ENCODE data around the gene GDF10.

Gene GDF10

DNA sequence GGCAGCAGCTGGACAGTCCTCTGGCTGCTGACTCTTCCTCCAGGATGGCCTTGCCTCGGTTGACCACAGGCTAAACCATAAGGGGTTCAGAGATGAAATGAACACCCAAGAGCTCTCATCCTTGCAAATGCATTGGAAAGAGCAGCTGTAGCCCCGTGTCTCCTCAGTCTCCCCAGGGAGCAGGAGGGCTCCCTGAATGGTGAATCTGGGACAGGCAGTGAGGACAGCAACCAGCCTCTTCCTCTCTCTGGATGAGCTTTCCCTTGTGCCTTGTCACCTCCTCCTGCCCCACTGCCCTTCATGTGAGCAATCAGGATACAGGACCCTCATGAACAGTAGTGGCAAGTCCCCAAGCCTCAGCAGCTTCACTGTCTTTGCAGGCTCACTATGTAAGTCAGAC lies 23.9 kb upstream of the GDF10 start:
- DNase-seq (ENCODE audit: low spot score): no peak

DNA sequence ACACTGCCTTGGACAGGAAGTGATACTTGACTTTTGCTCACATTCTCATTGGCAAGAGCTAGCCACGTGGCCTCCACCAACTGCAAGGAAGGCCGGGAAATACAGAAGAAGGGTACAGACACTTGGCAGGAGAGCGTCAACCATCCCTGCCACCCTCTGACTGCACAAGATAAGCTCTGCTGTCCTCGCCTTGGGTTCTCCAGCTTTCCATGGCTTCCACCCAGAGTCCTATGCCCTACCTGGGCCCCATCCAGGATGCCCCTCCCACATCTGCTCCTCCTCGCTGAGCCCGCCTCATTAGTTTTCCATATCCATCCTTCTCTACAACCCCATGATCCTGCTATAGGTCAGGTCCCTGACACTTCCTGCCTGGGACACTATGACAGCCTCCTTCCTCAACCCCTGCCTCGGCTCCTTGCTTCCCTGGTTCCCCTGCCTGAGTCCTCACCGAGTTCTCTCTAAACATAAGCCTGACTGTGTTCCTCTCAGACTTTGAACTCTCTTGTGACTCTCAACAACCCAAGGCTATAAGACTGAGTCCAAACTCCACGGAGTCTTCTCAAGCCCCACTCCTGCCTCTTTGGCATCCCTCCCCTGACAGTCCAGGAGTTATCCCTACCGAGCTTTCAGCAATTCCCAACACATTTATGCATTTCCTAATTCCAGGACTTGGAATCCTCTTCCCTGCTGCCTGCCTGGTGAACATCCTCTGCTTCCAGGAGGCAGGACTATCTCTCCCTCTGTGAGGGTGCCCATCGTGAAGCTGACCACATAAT lies 23.2 kb upstream of the GDF10 start:
- no peak for DNase-seq (ENCODE audit: low spot score)

DNA sequence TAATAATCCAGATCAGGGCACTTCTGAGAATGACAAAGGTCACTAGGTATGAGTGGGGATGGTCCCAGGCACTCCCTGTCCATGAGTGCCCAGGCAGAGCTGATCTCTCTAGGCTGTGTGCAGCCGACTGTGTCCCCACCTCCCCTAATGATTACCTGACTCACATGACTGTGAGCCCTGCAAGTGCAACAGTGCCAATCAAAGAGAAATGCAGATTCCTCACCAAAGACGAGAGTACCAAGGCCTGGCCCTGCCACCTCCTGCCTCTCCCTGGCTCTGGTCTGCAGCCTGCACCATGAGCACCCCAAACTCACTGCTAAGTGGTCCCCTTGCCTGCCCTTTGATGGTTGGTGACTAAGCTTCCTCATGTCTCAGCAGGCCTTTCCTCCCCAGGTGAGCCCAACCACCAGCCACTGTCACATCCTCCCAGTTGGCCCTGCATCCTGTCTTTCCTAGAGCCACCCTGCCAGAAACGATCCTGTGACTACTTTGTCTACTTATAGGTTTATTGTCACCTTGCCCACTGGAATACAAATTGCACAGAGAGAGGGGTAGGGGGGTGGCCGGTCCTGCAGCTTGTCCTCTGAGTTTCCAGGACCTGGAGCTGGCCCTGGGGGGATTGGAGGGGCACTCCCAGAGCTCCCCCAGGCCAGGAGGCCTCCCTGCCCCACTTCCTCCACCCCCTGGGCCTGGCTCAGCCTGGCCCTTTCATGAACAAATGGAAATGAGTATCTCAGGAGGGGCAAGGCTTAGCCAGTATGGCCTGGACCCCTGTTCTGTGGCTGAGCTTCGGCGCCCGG lies 22.4 kb upstream of the GDF10 start:
- no peak for DNase-seq (ENCODE audit: low spot score)

DNA sequence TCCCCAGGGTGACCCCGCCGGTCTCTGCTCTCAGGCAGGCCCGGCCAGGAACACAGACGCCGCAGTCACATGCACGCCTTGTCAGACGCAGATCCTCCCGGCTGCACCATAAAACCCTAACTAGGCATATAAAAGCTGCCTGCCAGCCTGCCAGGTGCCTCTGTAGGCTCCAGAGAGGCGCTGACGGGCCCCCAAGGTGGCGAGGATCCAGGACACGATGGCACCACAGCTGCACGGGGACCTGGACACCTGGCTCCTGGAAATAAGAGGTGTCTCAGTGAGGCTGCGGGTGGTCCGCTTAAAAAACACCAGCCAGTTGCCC lies 21.9 kb upstream of the GDF10 start:
- DNase-seq (ENCODE audit: low spot score): no peak

DNA sequence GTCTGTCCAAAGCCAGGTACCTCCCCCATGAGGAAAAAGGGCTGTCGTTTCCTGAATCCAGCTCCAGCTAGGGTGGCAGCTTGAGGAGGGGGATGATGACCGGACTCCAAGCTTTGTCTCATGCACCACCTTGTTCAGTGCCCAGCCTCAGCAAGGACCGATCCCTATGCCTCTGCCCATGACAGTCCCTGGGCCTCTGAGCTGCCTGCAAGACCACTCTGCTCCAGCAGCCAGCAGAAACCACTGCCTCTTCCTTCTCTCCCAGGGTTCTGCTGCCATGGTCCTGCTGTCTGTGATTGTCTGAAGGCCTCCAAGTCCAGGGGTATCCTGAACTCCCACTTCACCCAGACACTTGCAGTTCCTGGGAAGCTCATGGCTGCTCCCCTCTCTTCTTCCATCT lies 21.3 kb upstream of the GDF10 start:
- DNase-seq (ENCODE audit: low spot score): no peak

DNA sequence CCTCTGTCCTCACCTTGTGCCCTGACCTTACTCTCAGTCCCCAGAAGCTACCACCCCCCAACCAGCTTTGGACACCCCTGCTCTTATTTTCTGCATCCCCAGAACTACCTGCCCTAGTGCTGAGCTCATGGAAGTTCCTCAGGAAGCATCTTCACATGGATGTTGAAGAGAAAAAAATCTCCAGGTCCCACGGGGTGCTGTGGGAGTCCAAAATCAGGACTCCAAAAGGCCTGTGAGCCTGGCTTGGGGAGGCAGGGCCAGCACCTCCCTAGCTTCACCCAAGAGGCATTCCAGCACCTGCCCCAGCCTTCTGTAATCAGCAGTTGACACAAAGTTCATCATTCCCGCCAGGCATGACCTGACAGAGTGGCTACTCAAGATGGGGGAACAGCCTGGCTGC lies 20.7 kb upstream of the GDF10 start:
- no peak for DNase-seq (ENCODE audit: low spot score)

DNA sequence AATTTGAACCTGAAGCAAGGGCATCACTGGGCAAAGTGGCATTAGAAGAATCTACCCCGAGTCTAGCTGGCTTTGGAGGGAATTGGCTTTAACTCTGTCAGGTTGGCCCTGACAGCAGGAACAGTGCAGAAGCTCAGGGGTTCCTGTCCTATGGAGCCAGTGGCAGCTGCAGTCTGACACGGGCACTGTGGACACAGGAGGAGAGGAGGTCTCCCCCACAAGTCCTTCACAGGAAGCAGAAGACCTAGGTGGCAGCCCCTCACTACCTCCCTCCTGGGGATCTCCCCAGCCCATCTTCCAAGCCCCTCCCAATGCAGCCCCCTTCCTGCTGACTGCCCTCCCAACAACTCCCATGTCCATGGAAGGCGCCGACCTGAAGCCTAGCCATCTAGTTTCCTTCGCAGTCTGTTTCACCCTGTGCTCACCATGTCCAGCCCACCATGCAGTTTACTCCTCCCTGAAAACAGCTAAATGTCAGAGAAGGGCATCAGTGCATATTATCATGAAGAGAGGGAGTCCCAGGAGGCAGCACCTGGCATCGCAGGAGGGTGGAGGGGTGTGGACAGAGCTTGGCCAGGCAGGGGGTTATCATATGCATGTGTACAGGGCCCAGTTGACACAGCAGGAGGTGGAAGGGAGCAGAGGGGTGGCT lies 17.9 kb upstream of the GDF10 start:
- DNase-seq (ENCODE audit: low spot score): no peak

DNA sequence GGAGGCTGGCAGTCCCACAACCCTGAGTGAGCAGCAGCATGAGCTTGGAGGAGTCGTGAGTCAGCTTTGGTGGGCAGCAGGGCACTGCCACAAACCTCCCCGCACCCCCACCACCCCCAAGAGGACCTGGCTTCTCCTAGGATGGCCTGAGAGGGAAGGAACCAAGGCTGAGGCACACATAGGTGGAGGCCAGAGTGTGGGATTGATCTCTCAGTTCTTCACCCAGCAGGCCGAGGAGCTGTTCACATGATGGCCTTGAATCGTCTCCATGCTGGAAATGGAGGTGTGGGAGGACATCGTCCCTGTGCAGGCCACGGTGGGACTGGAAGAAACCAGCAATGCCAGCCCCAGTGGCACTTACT lies 17.4 kb upstream of the GDF10 start:
- no peak for DNase-seq (ENCODE audit: low spot score)

DNA sequence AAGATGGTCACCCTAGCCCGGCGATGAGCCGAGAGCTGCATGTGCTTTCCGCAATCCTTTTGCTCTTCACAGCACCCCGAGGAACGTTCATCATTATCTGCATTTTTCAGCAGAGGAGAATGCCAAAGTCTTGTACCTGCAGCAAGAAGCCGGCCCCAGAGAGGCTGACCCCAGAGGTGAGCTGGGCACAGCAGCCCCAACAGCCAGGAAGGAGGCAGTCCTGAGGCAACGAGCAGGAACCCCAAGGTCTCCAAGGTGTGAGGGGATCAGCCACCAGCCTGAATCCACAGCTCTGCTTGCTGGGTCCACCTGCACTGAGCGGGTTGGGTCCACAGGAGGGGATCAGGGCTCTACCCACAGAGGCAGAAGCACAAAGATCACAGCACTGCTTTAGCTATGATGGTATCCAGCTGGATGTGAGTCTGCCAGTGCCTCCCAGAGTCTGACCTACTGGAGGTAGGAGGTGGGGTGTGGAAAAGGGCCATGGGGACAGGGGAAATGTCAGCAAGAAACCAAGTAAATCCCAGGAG lies 16.8 kb upstream of the GDF10 start:
- no peak for DNase-seq (ENCODE audit: low spot score)

DNA sequence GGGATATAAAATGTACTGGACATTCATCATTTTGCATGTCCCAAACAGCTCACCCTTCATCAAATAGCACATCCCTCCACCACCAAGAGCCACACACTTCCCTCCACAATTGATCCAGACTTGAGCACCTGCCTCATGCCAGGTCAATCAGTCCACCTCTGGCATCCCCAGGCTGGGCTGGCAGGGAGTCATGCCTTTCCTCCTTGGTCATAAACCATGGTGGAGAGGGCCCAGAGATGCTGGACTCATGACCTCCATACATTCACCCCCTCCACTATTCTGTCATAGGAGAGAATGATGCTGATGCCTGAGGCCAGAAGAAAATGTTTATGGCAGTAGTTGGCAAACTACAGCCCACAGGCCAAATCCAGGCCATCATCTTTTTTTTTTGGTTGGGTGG lies 16.1 kb upstream of the GDF10 start:
- DNase-seq (ENCODE audit: low spot score): no peak

DNA sequence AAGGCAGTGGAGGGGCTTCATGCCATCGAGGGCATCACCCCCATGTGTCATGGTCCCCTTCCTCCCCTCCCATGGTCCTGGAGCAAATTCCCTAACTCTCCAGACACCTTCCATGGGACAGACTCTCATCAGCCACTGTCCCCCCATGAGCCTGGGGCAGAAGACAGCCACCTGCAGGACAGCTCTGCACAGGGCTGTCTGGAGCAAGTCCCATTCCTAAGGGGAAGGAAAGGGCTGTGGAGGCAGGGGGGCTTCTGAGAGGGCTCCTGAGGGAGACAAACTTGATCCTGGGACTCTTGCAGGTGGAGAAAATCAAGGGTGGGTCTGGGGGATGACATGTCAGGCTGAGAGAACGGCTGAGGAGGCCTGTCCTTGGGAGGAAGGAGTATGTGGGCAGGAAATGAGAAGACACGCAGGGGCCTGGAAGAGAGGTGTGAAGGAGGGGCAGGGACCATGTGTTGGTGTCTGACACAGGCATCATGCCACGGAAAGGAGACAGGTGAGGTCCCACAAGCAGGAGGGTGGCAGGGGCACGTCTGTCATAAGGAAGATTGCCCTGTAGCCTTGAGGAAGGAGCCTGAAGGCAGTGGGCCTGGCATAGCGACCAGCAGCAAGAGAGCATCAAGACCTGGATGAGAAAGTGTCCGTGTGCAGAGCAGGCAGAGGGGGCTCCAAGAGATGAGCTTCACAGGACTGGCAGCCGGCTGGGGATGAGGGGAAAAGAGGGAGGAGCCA lies 14.4 kb upstream of the GDF10 start:
- DNase-seq (ENCODE audit: low spot score): no peak

DNA sequence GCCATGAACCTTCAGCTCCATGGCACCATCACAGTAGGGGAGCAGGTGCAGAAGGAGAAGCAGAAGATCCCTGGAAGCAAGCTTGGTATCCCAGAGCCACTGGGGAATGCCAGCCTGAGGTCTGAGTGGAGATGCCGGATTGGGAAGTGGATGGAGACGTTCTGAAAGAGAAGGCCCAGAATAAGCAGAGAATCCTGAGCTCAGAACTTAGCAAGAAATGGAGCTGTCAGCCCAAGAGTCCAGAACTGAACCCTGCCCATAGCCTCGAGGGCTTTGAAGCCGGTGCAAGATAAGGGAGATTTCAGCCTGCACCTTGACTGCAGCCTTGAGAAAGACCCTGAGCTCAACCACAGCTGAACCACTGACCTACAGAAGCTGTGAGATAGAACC lies 13.9 kb upstream of the GDF10 start:
- DNase-seq (ENCODE audit: low spot score): no peak

DNA sequence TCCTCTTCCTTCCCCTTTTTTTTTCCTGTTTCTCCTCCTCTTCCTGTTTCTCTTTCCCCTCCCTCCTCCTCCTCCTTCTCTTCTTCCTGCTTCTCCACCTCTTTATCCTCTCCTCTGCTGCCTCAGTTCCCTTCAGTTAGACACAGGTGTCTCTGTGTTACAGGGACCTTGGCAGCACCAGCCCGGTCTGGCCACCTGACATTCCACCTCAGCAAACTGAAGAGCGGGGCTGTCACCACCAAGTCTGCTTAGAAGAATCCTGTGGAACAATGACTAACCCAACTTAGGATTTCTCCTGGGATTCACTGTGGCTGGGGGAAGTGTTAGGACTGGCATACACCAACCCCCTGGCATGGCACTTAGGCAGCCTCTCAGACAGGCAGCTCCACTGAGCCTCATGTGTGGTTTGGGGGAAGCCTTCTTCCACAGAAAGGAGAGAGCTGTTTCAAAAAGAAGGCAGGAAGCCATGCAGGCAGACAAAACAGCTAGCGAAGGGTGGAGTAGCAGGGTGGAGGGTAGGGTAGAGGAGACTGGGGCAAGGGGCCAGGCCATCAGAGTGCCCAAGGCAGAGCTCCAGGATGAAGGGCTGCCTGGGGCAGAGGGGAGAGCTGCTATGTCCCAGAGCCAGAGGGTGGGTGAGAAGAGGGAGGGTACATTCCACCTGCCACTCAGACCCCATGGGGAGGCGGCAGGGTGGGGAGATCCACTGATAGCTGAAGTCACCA lies 13.2 kb upstream of the GDF10 start:
- DNase-seq (ENCODE audit: low spot score): no peak

DNA sequence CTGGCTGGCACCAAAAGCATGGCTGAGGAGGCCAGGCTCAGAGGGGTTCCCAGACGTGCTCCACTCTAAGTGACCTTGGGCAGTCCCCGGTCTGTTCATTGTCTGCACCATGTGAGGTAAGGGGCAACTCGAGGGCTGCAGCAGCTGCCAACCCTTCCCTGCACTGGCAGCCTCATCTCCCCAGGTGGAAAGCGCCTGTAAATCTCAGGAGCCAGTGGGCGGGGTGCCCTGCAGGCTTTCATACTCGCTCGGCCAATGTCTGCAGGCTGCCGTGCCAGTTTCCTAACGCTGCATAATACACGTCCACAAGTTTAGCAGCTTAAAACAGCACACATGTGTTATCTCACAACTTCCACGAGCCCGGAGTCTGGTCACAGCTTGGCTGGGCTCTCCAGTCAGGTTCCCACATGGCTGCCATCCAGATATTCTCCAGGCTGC lies 12.6 kb upstream of the GDF10 start:
- DNase-seq (ENCODE audit: low spot score): no peak

DNA sequence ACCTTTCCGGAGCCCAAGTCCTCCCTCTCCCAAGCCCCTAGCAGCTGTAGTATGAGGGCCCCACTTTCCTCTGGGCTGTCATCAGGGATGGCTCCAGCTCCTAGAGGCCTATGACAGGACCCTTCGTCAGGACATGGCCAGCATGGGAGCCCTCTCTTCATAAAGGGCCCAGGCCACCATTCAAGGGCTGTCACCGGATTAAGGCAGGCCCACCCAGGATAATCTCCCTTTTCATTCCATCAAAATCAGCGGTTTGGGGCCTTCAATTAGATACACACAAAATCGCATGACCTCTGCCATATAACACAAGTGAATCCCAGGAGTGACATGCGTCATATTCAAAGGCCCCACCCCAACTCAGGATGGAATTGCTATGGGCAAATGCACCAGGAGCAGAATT lies 12.2 kb upstream of the GDF10 start:
- DNase-seq (ENCODE audit: low spot score): no peak

DNA sequence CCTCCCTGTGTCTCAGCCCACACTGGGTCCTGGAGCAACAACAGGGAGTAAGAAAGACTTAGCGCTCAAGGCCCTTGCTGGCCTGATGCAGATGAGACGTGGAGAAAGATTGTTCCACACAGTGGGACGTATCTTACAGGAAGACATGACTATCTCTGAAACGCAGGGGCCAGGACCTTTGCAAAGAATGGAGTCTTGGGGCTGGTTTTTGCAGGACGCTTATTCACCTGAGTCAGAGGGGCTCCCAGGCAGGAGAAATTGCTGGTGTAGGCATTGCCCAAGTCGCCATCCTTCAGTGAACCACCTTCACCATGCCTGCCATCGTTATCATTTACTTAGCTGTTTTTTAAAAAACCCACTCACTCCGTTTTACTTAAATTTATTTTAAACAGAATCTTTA lies 11.8 kb upstream of the GDF10 start:
- no peak for DNase-seq (ENCODE audit: low spot score)

DNA sequence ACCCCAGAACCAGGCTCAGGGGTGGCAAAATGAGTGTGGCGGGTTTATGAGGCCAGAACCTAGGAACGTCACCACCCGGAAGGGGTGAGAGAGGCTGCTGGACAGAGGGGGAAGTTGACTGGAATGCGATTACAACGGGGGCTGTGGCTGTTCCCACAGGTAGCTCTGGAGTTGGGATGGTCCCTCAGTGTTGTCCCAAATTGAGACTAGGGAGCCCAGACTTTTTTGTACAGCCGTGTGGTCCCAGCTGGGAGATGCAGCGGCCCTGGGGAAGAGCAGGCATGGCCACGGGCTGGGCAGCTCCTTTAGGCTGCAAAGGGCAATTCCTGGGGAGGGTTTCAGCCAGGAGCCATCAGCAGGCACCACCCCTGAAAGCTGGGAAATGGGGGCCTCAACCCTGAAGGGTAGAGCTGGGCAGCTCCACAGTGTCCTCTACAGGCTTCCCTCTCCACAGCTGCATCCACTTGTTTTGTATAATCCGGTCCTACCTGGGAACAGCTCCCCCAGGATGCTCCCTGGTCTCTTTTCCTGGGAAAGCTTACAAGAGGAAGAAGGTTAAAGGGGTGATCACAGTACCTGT lies 11.0 kb upstream of the GDF10 start:
- no peak for DNase-seq (ENCODE audit: low spot score)

DNA sequence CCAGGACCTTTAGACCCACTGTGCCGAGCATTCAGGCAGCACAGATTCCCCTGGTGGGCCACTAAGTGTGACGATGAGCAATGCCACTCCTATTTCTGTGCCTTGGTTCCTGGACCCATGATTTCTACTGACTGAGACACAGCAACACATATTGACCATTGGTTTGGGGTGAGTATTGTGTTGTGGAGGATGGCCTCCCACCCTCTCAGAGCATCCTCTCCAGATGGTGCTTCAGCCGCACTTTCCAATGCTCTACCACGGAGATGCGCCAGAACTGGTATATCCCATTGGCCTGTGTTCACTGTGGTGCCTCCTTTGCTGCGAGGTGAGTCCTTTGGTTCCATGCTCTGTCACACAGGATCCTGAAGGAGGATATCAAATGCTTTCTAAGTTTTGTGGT lies 10.1 kb upstream of the GDF10 start:
- no peak for DNase-seq (ENCODE audit: low spot score)

DNA sequence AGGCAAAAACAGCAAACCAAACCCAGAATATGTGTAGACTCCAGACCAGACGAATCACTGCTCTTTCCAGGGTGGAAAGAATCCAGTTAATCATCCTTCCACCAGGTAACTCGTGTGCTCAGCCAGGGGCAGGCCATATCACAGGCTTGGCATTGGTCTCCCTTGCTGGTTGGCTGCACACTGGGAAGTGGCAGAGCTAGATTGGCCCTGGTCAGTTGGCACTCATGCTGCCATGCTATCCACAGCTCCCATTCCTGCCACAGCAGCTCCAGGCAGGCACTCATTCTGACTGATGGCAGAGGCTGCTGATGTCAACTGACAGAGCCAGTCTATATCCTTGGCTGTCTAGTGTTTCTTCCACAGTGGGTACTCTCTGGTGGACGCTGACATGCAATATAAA lies 9.7 kb upstream of the GDF10 start:
- no peak for DNase-seq (ENCODE audit: low spot score)

DNA sequence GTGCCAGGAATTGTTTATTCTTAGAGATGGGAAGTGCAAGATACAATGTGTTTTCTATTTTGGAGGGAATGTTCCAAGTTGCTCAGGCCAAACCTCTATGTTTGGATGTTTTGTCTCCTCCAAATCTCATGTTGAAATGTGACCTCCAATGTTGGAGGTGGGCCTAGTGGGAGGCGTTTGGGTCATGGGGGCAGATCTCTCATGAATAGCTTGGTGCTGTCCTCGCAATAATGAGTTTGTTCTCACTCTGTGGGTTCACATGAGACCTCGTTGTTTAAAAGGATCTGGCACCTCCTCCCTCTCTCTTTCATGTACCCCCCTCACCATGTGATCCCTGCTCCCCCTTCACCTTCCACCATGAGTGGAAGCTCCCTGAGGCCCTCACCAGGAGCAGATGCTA lies 8.3 kb upstream of the GDF10 start:
- DNase-seq (ENCODE audit: low spot score): no peak

DNA sequence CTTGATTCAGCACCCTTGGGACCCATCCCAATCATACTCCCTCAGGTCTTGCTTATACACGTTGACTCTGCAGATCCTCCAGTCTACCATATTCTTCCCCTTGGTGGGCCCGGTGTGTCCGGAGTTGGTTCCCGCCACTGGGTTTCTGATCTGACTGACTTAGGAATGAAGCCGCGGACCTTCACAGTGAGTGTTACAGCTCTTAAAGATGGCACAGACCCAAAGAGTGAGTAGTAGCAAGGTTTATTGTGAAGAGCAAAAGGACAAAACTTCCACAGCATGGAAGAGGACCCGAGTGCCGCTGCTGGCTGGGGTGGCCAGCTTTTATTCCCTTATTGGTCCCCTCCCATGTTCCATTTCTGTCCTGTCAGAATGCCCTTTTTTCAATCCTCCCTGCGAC lies 5.9 kb upstream of the GDF10 start:
- no peak for DNase-seq (ENCODE audit: low spot score)
